Activated CD4-positive, CD25-positive, alpha-beta regulatory T cell treated with anti-CD3 and anti-CD28 coated beads, Interleukin-2, amount 50 U/mL, for 16 hours (primary cell): Measurements from ENCODE around the gene COL27A1.

ENCODE experiments used
- DNase-seq: peaks from one replicate; pipeline ENCODE4 v3.0.0-alpha.2; 2020; ENCODE audit warnings: low read depth, low spot score

The COL27A1 gene

DNA sequence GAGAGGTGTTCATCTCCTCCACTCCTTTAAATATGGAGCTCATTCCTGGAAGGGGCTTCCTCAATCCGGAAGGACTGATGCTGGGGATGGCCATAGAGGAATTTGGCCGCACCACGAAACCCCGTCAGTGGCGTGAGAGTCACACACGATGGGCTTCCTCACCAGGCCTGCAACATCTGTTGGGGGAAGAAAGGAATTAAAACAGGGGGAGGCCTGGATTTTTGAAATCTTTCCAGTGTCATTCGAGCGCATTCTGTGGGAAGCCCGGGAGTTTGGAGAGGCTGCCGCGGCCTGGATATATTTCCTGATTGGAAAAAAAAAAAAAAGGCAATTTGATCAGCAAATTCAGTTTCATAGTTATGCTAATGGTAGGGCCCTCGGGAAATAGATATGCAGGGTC lies 91.2 kb downstream of the COL27A1 start:
- no peak for DNase-seq

DNA sequence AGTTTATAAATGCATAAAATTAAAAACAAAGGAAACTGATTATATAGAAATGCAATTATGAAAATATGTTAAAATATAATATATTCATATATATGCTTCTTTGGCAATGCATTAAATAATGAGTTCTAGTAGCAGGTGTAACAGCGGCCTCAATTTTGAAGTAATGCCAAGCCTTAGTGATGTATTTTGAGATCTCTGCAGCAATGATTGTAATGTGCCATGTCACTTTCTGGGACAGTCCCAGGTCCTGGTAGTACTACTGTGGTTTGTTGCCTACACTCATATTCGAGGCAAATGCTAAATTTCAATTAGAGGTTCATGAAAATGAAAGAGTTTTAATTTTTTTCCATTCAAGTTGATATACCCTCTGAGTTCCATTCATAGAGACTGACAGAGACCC lies 91.7 kb downstream of the COL27A1 start:
- DNase-seq: no peak

DNA sequence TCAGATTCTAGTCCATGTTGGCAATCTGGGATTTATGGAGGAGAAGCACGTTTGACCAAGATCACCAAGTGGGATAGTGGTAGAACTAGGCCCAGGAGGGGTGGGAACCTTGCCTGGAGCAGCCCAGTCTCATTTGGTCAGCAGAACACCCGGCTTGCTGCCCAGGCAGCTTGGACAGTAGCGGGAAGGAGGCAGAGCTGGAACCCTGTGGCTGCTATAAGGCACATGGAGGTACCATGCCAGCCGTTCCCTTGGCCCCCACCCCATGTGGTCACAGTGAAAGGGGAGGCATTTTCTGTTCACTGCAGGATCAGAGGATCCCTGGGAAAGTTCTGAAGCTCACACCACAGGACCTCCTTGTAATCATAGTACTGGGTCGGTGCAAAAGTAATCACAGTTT lies 92.2 kb downstream of the COL27A1 start:
- no peak for DNase-seq

DNA sequence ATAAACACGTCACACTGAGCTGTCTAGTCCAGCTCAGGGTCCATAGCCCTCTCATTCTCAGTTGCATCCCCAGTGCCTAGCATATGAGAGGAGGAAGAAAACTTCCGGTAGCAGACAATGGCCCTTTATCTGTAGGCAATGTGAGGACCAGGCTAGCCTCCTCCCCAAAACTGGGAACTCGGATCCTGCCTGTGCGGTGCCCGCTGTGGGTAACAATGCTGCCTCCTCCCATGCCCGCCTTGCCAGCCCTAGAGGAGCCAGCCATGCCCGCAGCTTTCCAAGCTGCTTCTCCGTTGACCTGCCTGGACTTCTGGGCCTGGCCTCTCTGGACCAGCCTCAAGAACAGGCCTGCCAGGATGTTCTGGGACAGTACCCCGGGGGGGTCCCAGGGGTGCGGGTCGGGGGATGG lies 93.0 kb downstream of the COL27A1 start:
- DNase-seq: no peak

DNA sequence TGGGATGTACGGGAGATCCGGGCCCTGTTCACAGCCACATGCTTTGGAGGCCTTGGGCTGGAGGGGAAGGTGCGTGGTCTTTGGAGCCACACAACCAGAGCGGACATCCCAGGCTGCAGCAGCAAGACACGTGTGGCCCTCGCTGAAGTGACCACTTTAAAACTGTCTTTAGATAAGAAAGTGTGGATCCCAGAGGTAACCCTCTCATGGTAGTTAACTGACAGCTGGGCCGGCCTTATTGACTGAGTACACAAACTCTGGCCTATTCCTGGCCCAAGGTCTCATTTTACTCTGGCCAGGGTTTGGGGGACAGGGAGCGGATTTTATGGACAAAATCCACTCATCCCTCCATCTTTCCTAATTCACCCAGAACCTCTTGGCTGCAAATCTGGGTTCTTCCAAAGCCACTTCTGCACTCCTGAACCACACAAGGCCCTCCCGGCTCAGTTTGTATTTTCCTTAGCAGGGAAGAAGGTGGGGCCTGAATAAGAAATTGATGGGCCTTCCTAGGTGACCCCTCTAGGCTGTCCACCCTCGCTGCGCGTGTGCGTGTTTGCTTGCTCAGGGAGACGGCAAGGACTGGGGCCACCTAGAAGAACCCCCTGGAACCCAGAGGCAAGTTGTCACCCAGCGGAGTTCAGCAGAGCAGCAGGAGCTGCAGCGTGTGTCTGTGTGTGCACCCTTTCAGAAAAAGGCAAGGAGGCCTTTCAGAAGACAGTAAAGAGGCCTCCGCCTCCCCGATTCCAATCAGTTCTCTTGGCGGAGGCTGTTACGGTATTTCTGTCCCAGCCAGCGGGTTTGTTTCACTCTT lies 94.3 kb downstream of the COL27A1 start:
- no peak for DNase-seq

DNA sequence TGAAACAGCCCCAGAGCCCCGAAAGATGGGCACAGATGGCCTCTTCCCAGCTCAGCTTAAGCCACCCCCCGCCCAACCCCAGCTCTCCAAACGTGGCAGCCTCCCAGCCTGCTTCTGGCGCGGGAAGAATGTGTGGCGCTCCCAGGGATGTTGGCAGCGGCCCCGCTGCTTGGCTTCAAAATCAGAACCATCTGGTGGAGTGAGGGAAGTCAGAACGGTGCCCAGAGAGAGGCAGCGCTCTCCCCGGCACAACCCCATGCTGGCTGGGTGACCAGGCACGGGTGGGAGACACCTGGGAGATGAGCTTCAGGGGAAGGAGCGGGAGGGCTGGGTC lies 94.9 kb downstream of the COL27A1 start:
- DNase-seq: no peak

DNA sequence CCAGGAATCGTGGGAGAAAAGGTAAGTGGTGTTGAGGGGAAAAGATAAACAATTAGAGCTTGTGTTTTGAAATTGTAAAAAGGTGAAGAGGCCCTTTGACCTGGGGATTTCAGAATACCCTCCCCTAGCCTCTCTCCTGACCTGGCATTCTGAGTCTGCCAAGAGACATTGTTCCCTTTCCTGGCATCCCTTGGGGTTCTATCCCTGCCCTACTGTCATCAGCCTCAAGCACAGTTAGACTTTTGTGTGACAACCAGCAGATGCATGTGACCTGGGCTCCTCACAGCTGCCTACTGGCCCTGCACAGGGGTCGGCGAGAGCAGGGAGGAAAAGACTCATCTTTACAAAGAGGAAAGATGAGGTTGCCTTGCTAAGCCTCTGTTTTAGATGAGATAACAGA lies 95.3 kb downstream of the COL27A1 start:
- DNase-seq: no peak

DNA sequence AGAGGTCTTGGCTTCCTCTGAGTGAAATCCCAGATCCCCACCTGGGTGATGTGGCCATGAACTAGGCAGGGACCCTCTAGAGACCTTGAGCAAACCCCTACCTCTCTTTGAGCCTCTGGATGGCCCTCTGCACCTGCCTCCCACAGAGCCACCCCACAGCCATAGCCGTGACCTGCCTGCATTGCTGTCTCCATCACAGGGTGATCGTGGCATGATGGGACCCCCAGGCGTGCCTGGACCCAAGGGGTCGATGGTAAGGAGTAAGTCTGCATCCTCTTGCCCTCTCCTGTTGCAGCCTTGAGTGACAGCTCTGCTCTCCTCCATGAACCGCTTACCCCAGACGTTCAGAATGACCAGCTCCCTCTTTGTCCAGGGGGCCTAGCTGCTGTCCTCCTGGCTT lies 97.1 kb downstream of the COL27A1 start:
- no peak for DNase-seq

DNA sequence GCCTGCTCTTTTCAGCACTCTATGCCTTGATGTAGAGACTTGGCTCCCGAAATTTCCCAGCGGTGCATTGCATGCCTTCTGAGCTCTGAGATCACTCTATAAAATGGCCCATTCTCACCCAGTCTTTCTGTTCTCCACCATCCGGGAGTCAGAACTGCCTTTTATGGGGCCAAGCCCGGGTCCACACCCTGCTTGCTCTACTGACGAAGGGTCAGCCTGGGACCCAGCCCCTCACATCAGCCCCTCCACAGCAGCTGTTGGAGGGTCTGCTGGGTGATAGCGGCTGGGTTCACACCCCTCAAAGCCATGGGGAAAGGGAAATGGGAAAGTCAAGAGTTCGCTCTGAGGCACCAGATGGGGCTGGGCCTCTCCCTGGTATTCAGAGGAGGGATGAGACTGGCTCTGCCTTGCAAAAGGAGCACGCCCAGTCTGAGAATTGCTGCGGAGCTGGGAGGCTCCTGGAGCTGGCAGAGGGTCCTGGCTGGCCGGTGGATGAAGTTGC lies 101.5 kb downstream of the COL27A1 start:
- DNase-seq: no peak

DNA sequence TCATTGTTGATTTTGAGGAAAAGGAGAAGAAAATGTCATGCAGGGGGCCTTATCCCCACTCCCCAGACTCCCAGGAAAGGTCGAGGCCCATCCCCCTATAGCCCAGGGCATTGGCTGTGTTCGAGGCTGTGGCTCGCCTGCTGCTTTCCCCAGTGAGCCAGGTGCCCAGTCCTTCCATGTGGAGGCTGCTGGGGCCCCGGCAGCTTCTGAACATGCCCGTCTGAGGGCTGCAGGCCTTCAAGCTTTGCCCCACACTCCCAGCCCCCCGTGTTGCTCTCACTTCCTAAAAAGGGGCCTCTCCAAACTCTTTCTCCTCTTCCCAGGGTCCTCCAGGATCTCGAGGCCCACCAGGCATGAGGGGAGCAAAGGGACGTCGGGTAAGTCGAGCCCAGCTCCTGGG lies 102.9 kb downstream of the COL27A1 start:
- DNase-seq: no peak

DNA sequence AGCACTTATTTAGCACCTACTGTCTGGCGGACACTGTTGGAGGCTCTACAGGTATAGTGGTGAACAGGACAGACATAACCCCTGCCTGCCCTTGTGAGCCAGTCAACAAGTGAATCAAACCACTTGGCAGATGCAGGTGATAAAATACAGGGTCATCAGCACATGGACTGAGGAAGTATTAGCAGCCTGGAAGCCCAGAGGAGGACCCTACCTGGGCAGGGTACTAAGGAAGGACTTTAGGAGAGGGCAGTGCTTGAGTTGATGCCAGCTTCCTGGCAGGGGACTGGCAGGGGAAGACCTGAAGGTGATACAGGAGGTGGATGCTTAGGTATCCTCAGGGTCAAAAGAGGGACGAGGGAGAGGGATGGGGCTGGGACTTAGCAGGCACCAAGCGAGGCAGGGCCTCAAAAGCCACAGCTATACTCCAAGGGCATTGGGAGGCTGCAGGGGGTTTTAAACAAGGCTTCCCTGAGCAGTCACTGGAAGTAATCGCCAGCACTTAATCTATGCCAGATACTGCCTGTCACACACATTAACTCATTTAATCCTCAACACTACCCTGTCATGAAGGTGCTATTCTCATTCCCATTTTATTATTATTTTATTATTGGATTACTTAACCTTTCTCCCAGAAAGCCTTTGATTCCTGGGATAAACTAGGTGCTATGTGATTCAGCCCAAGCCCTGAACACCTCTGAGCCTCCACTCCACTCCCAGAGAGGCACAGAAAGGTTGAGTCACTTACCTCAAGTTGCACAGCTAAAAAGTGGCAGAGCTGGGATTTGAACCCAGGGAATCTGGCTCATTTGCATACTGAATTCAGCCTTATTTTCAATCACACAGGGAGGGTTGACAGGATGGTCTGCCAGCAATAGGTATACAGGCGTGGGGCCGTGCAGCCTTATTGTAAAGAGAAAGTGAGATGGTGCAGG lies 103.8 kb downstream of the COL27A1 start:
- no peak for DNase-seq

DNA sequence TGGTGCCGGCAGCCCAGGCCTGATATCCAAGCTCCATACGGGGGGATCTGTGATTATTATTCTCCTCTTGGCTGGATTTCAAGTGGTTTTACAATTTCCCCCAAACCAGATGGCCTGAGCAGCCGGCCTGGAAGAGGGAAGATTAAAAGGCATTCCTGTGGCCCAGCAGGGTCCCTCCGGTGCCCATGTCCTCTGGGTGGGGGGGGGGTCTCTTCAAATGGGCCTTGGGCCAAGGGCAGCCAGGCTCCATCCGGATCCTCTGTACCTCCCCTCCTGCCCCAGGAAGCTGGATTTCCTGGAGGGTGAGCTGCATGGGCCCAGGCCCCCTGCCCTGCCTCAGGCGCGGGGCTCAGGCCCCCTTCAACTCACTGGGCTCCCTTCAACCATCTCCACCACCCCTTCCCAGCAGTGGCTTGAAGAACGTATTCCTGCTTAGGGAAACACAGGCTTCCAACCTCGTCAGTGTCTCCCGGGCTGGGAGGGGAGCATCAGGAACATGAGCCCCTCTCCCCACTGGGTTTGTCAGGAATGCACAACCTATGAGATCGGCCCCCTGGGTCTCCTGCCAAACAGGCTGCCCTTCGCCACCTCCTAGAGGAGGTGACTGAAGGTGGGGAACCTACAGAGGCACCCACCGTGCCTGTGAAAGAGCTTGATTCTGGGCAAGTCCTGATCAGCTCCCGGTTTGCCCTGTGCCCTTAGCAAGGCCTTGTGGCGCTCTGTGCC lies 104.6 kb downstream of the COL27A1 start:
- no peak for DNase-seq

DNA sequence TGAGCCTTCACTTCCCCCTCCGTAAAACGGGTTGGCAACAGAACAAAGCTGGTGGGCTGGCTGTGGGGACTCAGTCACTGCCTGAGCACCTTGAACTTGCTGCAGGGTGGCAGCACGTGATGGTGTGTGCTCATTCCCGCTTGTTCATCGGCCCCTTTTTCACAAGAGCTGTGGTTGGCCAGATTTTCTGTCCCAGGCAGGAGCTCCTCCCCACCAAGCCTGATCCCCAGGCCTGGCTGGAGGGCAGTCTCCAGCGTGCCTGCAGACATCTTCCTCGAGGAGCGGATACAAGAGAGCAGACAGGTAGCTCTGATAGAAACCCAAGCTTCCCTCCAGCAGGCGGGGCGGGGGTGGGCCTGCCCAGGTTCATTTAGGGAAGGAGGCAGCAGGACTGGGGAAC lies 105.7 kb downstream of the COL27A1 start:
- DNase-seq: no peak

DNA sequence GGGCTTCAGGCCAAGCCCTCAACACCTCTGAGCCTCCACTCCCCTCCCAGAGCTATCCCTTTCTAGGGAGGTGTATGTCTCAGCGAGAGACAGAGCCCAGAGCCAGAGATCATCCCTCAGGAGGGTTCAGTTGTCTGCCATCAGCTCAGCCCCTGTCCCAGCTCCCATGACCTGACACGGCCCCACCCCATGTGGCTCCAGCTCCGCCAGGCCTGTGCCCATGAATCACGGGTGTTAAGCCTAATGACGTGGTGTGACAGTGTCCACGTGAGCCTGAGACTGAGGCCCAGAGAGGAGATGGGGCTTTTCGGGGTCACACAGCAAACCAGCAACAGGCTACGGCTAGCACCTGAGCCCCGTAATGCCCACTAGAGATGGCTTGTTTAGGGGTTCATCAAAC lies 106.7 kb downstream of the COL27A1 start:
- no peak for DNase-seq

DNA sequence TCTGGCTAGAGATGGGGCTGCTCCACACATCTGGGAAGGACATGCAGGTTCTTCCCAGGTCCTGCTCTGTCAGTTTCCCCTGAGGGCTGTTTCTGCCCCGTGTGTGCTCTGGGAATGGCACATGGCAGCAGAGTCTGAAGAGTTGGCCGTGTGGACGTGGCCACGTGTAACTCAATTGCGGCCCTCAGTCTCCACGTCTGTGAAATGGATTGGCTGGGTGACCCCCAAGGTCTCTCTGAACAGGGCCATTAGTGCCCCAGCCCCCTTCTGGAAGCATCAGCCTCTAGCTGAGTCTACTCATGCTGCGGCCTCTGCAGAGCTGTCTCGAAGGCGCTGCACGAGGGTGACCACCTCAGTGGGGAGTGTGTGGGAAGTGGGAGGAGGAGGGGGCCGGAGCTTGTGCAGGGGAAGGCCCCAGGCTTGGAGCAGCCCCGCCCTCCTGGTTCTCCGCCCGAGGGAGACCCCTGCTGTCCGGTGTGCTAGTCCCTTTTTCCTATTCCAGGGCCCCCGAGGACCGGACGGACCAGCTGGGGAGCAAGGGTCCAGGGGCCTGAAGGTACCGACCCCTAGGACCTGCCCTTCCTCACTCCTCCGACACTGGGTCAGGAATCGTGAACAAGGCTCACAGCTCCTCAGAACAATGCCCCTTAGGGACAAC lies 108.6 kb downstream of the COL27A1 start:
- DNase-seq: no peak

DNA sequence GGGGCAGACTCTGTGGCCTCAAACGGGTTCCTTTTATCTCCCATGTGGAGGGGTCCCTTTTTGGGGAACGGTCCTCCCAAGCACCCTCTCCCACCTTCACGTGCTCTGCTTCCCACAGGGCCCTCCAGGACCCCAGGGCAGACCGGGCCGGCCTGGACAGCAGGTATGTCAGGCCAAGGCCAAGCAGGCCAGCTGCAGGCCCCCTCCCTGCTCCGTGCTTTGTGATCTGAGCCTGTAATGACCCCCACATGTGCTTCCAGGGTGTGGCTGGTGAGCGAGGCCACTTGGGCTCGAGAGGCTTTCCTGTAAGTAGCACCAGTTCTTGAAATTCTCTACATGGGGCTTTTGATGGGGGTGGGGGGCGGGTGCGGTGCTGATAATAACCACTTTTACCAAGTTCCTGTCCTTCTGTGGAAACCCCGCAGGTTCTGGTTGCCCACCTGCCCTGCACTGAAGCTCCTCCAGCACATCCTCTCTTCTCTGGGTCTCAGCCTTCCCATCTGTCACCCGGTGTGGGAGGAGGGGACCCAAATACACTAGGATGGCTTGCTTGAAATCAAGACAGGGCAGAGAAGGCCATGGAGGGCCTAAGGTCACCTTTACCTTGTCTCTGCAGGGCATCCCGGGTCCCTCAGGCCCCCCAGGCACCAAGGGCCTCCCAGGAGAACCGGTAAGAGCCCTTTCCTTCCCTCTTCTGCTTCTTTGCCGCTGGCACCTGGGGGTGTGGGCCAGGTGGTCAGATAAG lies 109.6 kb downstream of the COL27A1 start:
- DNase-seq: no peak

DNA sequence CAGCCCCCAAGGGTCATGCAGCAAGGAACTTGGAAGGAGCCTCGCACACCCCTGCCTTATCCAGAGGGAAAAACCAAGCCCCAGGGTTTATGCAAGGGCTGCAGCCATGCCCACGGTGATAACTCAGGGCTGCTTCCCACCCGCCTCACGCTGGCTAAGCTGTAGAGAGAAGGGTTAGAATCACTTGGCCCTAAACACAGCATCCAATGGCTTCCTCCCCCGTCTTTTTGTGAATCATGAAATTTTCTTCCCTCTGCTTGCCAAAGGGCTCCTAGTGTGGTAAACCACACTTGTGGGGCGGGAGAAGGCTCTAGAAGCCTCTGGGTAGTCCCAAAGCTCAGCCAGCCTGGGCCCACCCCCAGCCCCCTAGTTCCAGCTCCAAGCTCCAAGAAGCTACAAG lies 111.6 kb downstream of the COL27A1 start:
- DNase-seq: no peak

DNA sequence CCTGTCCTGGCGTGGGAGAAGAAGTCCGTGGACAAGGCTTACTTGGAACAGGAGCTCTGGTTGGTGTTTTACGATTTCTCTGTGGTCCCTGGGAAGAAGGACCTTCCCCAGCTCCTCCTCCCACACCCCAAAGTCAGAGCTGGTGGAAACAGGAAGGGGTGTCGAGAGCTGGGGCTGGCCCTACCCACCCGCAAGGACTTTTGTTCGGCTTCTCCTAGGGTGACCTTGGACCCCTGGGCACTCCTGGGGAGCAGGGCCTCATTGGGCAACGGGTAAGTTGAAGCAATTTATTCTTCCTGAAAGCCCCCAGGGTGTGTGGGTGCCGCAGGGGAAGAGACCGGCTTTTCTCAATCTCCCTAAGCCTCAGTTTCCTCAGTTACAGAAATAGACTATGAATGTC lies 113.7 kb downstream of the COL27A1 start:
- DNase-seq: no peak

DNA sequence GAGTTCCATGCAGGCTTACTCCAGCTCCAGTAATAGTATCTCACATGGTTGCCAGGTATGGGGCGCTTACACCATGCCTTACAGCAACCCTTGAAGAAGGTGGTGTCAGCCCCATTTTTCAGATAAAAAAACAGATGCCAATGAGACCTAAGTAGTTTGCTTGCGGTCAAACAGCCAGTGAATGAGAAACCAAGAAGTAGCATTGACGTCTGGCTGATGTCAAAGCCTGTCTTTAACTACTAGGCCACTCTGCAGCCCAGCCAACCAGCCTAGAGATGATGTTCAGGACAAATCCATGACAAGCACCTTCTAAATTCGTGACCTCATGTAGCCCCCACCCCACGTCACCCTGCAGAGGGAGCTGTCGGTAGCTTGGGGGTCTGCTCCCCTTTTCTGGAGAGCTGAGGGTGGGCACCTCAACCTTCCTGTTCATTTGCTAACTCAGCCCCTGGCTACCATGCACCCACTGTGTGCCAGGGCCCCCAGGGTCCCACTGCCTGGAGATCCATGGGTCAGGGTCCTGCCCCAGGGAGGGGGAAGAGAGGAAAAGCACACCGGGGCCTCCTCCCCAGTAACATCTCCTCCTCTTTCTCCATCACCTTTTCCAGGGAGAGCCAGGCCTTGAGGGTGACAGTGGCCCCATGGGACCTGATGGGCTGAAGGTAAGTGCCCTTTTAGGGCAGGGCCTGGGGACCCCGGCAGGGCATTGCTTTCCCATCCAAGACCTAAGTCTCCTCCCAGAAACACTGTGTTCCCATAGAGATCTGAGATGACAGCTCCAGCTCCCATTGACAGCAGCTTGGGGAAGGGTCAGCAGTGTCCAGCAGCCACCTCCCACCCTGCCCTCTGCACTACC lies 115.0 kb downstream of the COL27A1 start:
- no peak for DNase-seq
